HEK293 (cell line): ENCODE measurements around the gene MYO1D.

Experiments
- CTCF ChIA-PET: fragments of 350-600 bp; formaldehyde crosslinking; extraction: SDS; loops from one replicate; lab custom pipeline; 2021; ENCODE audit warnings: antibody characterized with exemption; lab: Yijun Ruan, JAX
- POLR2A ChIA-PET: fragments of 300-600 bp; formaldehyde crosslinking; extraction: SDS; loops from one replicate; lab custom pipeline; 2020; ENCODE audit warnings: antibody characterized with exemption, inconsistent platforms; lab: Yijun Ruan, JAX
- H3K27ac ChIP-seq: fragments of 200-500 bp; sonication (Bioruptor generic); 2 replicates; pipeline ENCODE4 v1.5.1; 2014; ENCODE audit warnings: low read depth, low read length, control low read depth, inconsistent platforms; ENCODE audit errors: extremely low read depth
- H3K36me3 ChIP-seq, 2 experiments: fragments of 200-500 bp in 1 of 2; sonication (Bioruptor generic) in 1 of 2; 1 replicate in 1 of 2; 2 replicates in 1 of 2; pipeline ENCODE4 v1.5.1; 2014 to 2017; ENCODE audit warnings: inconsistent platforms in 2 of 2, low read length in 2 of 2; ENCODE audit not compliant: control insufficient read depth in 2 of 2, insufficient read depth in 1 of 2
- H3K4me1 ChIP-seq: fragments of 200-500 bp; sonication (Bioruptor generic); 2 replicates; pipeline ENCODE4 v1.5.1; 2014; ENCODE audit warnings: mild to moderate bottlenecking, low read length, inconsistent platforms; ENCODE audit not compliant: control insufficient read depth, insufficient read depth
- H3K4me3 ChIP-seq: 2 replicates; pipeline ENCODE4 v1.5.1; 2011; ENCODE audit warnings: low read depth, mild to moderate bottlenecking, control low read depth, low read length, moderate library complexity
- H3K9me3 ChIP-seq: fragments of 200-500 bp; sonication (Bioruptor generic); 2 replicates; pipeline ENCODE4 v1.5.1; 2014; ENCODE audit warnings: low read depth, low read length, inconsistent platforms; ENCODE audit not compliant: control insufficient read depth, insufficient read depth
- FEZF1 ChIP-seq: fragments of 450-650 bp; formaldehyde crosslinking; IDR thresholded peaks from 2 replicates; pipeline ENCODE4 v1.5.1; 2016; ENCODE audit warnings: missing biosample characterization, missing genetic modification characterization
- KLF8 ChIP-seq: fragments of 450-650 bp; formaldehyde crosslinking; IDR thresholded peaks from 2 replicates; pipeline ENCODE4 v1.5.1; 2016; ENCODE audit warnings: missing biosample characterization, missing genetic modification characterization
- KLF9 ChIP-seq: fragments of 450-650 bp; formaldehyde crosslinking; IDR thresholded peaks from 2 replicates; pipeline ENCODE4 v1.5.1; 2016; ENCODE audit warnings: missing biosample characterization, missing genetic modification characterization, low read depth
- SCRT2 ChIP-seq: fragments of 450-650 bp; formaldehyde crosslinking; IDR thresholded peaks from 2 replicates; pipeline ENCODE4 v1.5.1; 2016; ENCODE audit warnings: missing biosample characterization, missing genetic modification characterization
- SP2 ChIP-seq: fragments of 450-650 bp; formaldehyde crosslinking; IDR thresholded peaks from 2 replicates; pipeline ENCODE4 v1.5.1; 2016; ENCODE audit warnings: missing biosample characterization, missing genetic modification characterization
- ZFP41 ChIP-seq: fragments of 450-650 bp; formaldehyde crosslinking; IDR thresholded peaks from 2 replicates; pipeline ENCODE4 v1.5.1; 2016; ENCODE audit warnings: missing biosample characterization, missing genetic modification characterization, borderline replicate concordance
- ZNF223 ChIP-seq: fragments of 450-650 bp; formaldehyde crosslinking; IDR thresholded peaks from 2 replicates; pipeline ENCODE4 v1.5.1; 2016; ENCODE audit warnings: missing biosample characterization, missing genetic modification characterization
- ZNF266 ChIP-seq: fragments of 450-650 bp; formaldehyde crosslinking; IDR thresholded peaks from 2 replicates; pipeline ENCODE4 v1.5.1; 2016; ENCODE audit warnings: missing biosample characterization, missing genetic modification characterization, low read depth
- ZNF280D ChIP-seq: fragments of 450-650 bp; formaldehyde crosslinking; IDR thresholded peaks from 2 replicates; pipeline ENCODE4 v1.5.1; 2016; ENCODE audit warnings: missing biosample characterization, missing genetic modification characterization
- ZNF404 ChIP-seq: fragments of 450-650 bp; formaldehyde crosslinking; IDR thresholded peaks from 2 replicates; pipeline ENCODE4 v1.5.1; 2017; ENCODE audit warnings: missing biosample characterization, missing genetic modification characterization
- ZNF416 ChIP-seq: fragments of 450-650 bp; formaldehyde crosslinking; IDR thresholded peaks from 2 replicates; pipeline ENCODE4 v1.5.1; 2016; ENCODE audit warnings: missing biosample characterization, missing genetic modification characterization
- ZNF501 ChIP-seq: fragments of 450-650 bp; formaldehyde crosslinking; IDR thresholded peaks from 2 replicates; pipeline ENCODE4 v1.5.1; 2016; ENCODE audit warnings: missing biosample characterization, missing genetic modification characterization
- ZNF521 ChIP-seq: fragments of 450-650 bp; formaldehyde crosslinking; IDR thresholded peaks from 2 replicates; pipeline ENCODE4 v1.5.1; 2017; ENCODE audit warnings: missing biosample characterization, mild to moderate bottlenecking, missing genetic modification characterization
- ZNF530 ChIP-seq: fragments of 450-650 bp; formaldehyde crosslinking; IDR thresholded peaks from 2 replicates; pipeline ENCODE4 v1.5.1; 2016; ENCODE audit warnings: low read depth, missing biosample characterization, missing genetic modification characterization
- ZNF571 ChIP-seq: fragments of 450-650 bp; formaldehyde crosslinking; IDR thresholded peaks from 2 replicates; pipeline ENCODE4 v1.5.0; 2017; ENCODE audit warnings: missing biosample characterization, missing genetic modification characterization
- ZNF585B ChIP-seq: fragments of 450-650 bp; formaldehyde crosslinking; IDR thresholded peaks from 2 replicates; pipeline ENCODE4 v1.5.1; 2016; ENCODE audit warnings: missing biosample characterization, missing genetic modification characterization
- ZNF658 ChIP-seq: fragments of 450-650 bp; formaldehyde crosslinking; IDR thresholded peaks from 2 replicates; pipeline ENCODE4; 2016; ENCODE audit warnings: missing biosample characterization, missing genetic modification characterization
- ZNF660 ChIP-seq: fragments of 450-650 bp; IDR thresholded peaks from 2 replicates; pipeline ENCODE4 v1.5.1; 2018; ENCODE audit warnings: missing biosample characterization, mild to moderate bottlenecking, missing genetic modification characterization
- ZNF76 ChIP-seq: fragments of 450-650 bp; formaldehyde crosslinking; IDR thresholded peaks from 2 replicates; pipeline ENCODE4; 2016; ENCODE audit warnings: low read depth, missing biosample characterization, missing genetic modification characterization, borderline replicate concordance
- TF ChIP-seq, protein P1 (sequence below): fragments of 450-650 bp; formaldehyde crosslinking; IDR thresholded peaks from 2 replicates; pipeline ENCODE4 v1.5.1; 2016; ENCODE audit warnings: missing biosample characterization, missing genetic modification characterization
- TF ChIP-seq, protein P2 (sequence below): fragments of 450-650 bp; formaldehyde crosslinking; optimal IDR thresholded peaks from 2 replicates; pipeline ENCODE3; 2016; ENCODE audit warnings: missing biosample characterization, mild to moderate bottlenecking, missing genetic modification characterization
- TF ChIP-seq, protein P3 (sequence below): fragments of 450-650 bp; formaldehyde crosslinking; IDR thresholded peaks from 2 replicates; pipeline ENCODE4 v1.5.0; 2017; ENCODE audit warnings: missing biosample characterization, missing genetic modification characterization, borderline replicate concordance
- TF ChIP-seq, protein P4 (sequence below): fragments of 450-650 bp; formaldehyde crosslinking; IDR thresholded peaks from 2 replicates; pipeline ENCODE4 v1.5.1; 2017; ENCODE audit warnings: missing biosample characterization, missing genetic modification characterization

The MYO1D gene

DNA sequence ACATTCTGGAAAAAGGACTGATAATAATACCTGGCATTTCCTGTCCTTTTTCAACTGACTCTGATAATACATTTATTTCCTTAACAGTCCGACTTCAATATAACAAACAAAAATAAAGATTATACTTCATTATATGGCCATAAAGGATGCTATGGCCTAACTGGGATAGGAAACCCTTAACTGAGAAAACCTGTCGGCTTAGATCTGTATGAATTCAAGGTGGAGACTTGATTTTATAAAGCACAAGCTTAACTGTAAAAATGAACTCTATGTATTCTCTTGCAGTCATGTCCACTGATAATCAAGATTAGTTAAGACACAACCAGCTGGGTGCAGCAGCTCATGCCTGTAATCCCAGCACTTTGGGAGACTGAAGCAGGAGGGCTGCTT is 102.2 kb downstream of the MYO1D start:
- POLR2A ChIA-PET, result interaction anchor here (0.6 kb wide), 1 partner anchor 17 kb away, joined by 3 read pairs; no protein-coding TSS in a partner anchor
- CTCF ChIA-PET, result interaction anchor here (0.6 to 1.5 kb wide), 4 partner anchors 8 to 135 kb away, joined by 3 to 9 read pairs (median 6); partner anchors contain the start of gene MYO1D
- Histone ChIP-seq H3K4me3 (no peak overlapping the region), H3K9me3 (no peaks in the 10 kb centered on the region), H3K4me1 (0 out of 2 replicates have a peak, but pooled peaks cover 3% of the 10 kb centered on the region), H3K36me3 (peaks cover 0 to 7% of the 10 kb centered on the region in 2 experiments; a peak in 1 of 3 replicates), H3K27ac (no peak overlapping the region)
- TF ChIP-seq ZNF404 (tag by site-specific recombination), result no peak
- no peak for TF ChIP-seq KLF9 (tag by site-specific recombination)
- TF ChIP-seq, protein P1, sequence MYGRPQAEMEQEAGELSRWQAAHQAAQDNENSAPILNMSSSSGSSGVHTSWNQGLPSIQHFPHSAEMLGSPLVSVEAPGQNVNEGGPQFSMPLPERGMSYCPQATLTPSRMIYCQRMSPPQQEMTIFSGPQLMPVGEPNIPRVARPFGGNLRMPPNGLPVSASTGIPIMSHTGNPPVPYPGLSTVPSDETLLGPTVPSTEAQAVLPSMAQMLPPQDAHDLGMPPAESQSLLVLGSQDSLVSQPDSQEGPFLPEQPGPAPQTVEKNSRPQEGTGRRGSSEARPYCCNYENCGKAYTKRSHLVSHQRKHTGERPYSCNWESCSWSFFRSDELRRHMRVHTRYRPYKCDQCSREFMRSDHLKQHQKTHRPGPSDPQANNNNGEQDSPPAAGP (tag by site-specific recombination), result no peak
- no peak for TF ChIP-seq ZNF660
- TF ChIP-seq ZNF521 (tag by site-specific recombination), result no peak
- no peak for TF ChIP-seq ZFP41 (tag by site-specific recombination)
- TF ChIP-seq ZNF280D (tag by site-specific recombination), result no peak
- TF ChIP-seq, protein P2, sequence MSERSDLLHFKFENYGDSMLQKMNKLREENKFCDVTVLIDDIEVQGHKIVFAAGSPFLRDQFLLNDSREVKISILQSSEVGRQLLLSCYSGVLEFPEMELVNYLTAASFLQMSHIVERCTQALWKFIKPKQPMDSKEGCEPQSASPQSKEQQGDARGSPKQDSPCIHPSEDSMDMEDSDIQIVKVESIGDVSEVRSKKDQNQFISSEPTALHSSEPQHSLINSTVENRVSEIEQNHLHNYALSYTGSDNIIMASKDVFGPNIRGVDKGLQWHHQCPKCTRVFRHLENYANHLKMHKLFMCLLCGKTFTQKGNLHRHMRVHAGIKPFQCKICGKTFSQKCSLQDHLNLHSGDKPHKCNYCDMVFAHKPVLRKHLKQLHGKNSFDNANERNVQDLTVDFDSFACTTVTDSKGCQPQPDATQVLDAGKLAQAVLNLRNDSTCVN (tag by site-specific recombination), result no peak
- TF ChIP-seq KLF8 (tag by site-specific recombination), result no peak
- TF ChIP-seq ZNF571 (tag by site-specific recombination), result no peak
- TF ChIP-seq, all 188 proteins: peak for 0

DNA sequence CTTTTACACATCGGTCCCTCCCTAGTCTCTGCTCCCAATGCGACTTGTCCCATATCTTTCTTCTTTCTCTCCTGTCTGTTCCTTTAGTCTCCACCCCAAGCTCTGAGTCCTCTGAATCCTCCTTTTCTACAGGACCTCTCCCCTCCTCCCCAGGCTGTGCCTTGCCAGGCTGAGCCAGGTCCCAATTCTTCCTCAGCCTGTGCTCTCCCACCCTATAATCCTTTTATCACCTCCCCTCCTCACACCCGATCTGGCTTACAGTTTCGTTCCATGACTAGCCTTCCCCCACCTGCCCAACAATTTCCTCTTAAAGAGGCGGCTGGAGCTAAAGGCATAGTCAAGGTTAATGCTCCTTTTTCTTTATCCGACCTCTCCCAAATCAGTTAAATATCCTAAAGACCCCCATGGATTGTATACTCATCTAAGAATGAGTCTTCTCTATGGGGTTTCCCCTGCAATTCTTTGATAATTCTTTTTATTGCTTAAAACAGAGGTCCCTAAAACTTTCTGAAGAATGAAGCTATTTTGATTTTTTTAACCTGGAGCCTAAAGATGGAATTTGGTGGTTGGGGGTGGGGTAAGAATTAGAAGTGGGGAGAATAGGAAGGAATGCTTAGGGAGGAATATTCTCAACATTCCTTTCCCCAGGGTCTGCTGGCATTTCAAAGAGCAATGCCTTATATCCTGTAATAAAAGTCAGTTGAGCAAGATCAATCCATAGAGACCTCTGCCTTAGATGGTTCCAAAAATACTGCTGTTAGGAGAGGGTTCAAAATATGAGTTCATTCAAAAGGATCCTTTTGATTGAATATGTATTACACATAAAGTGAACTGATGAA is 102.8 kb downstream of the MYO1D start:
- CTCF ChIA-PET, result interaction anchor here (0.6 to 1.5 kb wide), 4 partner anchors 9 to 136 kb away, joined by 3 to 9 read pairs (median 4); no protein-coding TSS in a partner anchor
- TF ChIP-seq, protein P3, sequence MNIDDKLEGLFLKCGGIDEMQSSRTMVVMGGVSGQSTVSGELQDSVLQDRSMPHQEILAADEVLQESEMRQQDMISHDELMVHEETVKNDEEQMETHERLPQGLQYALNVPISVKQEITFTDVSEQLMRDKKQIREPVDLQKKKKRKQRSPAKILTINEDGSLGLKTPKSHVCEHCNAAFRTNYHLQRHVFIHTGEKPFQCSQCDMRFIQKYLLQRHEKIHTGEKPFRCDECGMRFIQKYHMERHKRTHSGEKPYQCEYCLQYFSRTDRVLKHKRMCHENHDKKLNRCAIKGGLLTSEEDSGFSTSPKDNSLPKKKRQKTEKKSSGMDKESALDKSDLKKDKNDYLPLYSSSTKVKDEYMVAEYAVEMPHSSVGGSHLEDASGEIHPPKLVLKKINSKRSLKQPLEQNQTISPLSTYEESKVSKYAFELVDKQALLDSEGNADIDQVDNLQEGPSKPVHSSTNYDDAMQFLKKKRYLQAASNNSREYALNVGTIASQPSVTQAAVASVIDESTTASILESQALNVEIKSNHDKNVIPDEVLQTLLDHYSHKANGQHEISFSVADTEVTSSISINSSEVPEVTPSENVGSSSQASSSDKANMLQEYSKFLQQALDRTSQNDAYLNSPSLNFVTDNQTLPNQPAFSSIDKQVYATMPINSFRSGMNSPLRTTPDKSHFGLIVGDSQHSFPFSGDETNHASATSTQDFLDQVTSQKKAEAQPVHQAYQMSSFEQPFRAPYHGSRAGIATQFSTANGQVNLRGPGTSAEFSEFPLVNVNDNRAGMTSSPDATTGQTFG (tag by site-specific recombination), result no peak
- TF ChIP-seq ZNF223 (tag by site-specific recombination), result no peak
- TF ChIP-seq ZNF501, result no peak
- TF ChIP-seq, protein P4, sequence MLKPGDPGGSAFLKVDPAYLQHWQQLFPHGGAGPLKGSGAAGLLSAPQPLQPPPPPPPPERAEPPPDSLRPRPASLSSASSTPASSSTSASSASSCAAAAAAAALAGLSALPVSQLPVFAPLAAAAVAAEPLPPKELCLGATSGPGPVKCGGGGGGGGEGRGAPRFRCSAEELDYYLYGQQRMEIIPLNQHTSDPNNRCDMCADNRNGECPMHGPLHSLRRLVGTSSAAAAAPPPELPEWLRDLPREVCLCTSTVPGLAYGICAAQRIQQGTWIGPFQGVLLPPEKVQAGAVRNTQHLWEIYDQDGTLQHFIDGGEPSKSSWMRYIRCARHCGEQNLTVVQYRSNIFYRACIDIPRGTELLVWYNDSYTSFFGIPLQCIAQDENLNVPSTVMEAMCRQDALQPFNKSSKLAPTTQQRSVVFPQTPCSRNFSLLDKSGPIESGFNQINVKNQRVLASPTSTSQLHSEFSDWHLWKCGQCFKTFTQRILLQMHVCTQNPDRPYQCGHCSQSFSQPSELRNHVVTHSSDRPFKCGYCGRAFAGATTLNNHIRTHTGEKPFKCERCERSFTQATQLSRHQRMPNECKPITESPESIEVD (tag by site-specific recombination), result no peak
- TF ChIP-seq FEZF1 (tag by site-specific recombination), result no peak
- no peak for TF ChIP-seq SCRT2 (tag by site-specific recombination)
- TF ChIP-seq ZNF585B (tag by site-specific recombination), result no peak
- TF ChIP-seq ZNF658 (tag by site-specific recombination), result no peak
- no peak for TF ChIP-seq ZNF266 (tag by site-specific recombination)
- no peak for TF ChIP-seq SP2
- TF ChIP-seq ZNF416, result no peak
- no peak for TF ChIP-seq ZNF76
- no peak for TF ChIP-seq ZNF530 (tag by site-specific recombination)

More for the DNA sequence above, 102.8 kb downstream of the MYO1D start:
- POLR2A ChIA-PET, result interaction anchor here (0.6 kb wide), 2 partner anchors 17 to 515 kb away, joined by 3 to 9 read pairs; no protein-coding TSS in a partner anchor
- 0 out of 2 replicates have a peak, but pooled peaks cover 3% of the 10 kb centered on the region for H3K4me1 ChIP-seq
- peaks cover 1 to 7% of the 10 kb centered on the region in 2 experiments; a peak in 2 of 3 replicates for H3K36me3 ChIP-seq
- H3K27ac ChIP-seq, result no peak overlapping the region
- H3K4me3 ChIP-seq, result no peak overlapping the region
- H3K9me3 ChIP-seq, result no peaks in the 10 kb centered on the region
